Stimulated activated CD8-positive, alpha-beta memory T cell treated with anti-CD3 and anti-CD28 coated beads, Interleukin-7, amount 100 ng/mL, for 24 hours (primary cell): Measurements from ENCODE around the gene MAS1L.

Source experiments
- DNase-seq: peaks from one replicate; pipeline ENCODE4 v3.0.0-alpha.2; 2020; ENCODE audit warnings: low read depth

The MAS1L gene

GRCh38 chr6:29510746-29511300 is 23.1 kb upstream of the MAS1L start:
- no peak for DNase-seq

- DNase-seq = no peak
These were observed 22.4 kb upstream of the MAS1L start for GRCh38 chr6:29510202-29510601.

GRCh38 chr6:29509711-29510110 is 22.0 kb upstream of the MAS1L start:
- DNase-seq = no peak

- no peak for DNase-seq
These were observed 21.5 kb upstream of the MAS1L start for GRCh38 chr6:29509239-29509638.

GRCh38 chr6:29507319-29507718 is 19.6 kb upstream of the MAS1L start:
- no peak for DNase-seq

- no peak for DNase-seq
These were observed 18.8 kb upstream of the MAS1L start for GRCh38 chr6:29506446-29507067.

- DNase-seq = no peak
These were observed 18.1 kb upstream of the MAS1L start for GRCh38 chr6:29505808-29506207.

GRCh38 chr6:29504961-29505360 is 17.2 kb upstream of the MAS1L start:
- DNase-seq = no peak

GRCh38 chr6:29502597-29502996 is 14.8 kb upstream of the MAS1L start:
- DNase-seq = no peak

- no peak for DNase-seq
These were observed 14.4 kb upstream of the MAS1L start for GRCh38 chr6:29502181-29502580.

- DNase-seq = no peak
These were observed 13.3 kb upstream of the MAS1L start for GRCh38 chr6:29501106-29501505.

- DNase-seq = no peak
These were observed 12.8 kb upstream of the MAS1L start for GRCh38 chr6:29500594-29500993.

- DNase-seq = no peak
These were observed 11.9 kb upstream of the MAS1L start for GRCh38 chr6:29499704-29500103.

- no peak for DNase-seq
These were observed 9.2 kb upstream of the MAS1L start for GRCh38 chr6:29496961-29497360.

- no peak for DNase-seq
These were observed 7.8 kb upstream of the MAS1L start for GRCh38 chr6:29495571-29495970.

- DNase-seq = no peak
These were observed 6.4 kb upstream of the MAS1L start for GRCh38 chr6:29494131-29494530.

- DNase-seq = no peak
These were observed 5.5 kb upstream of the MAS1L start for GRCh38 chr6:29493261-29493660.

- no peak for DNase-seq
These were observed 3.8 kb upstream of the MAS1L start for GRCh38 chr6:29491574-29491973.

- DNase-seq = no peak
These were observed 2.8 kb upstream of the MAS1L start for GRCh38 chr6:29490552-29490951.

- DNase-seq = no peak
These were observed 2.3 kb upstream of the MAS1L start for GRCh38 chr6:29490055-29490454.

GRCh38 chr6:29489286-29489685 is 1.5 kb upstream of the MAS1L start:
- DNase-seq = no peak

GRCh38 chr6:29488874-29489273 is 1.1 kb upstream of the MAS1L start:
- DNase-seq = no peak

GRCh38 chr6:29487131-29487530 is 625 bp downstream of the MAS1L start:
- DNase-seq = no peak

GRCh38 chr6:29486577-29486976 is 1.2 kb downstream of the MAS1L start:
- DNase-seq = no peak
